ENCODE data around the gene ZNF324. TPM values are rescaled to one million over a fixed set of nuclear protein-coding genes. Genes with fewer than 3 reads are reported as not detected.
A peak's percentile ranks its signal among the peaks of the same experiment; 100 is the strongest.
"Not testable (repeated sequence)": the region's sequence is repeated elsewhere in the genome, so short reads cannot be mapped to it uniquely, and the experiment has no call there.

ZNF324 gene
- total RNA-seq, 1 experiment from 2014 or later, result 6.5 TPM

GRCh38 chr19:58469241-58470013 is 2.5 kb downstream of the ZNF324 start:
- POLR2A ChIA-PET, result interaction anchor here (0.8 to 1.2 kb wide), 2 partner anchors 9 to 18 kb away, joined by 3 read pairs; partner anchors contain the start of gene ZNF324B

GRCh38 chr19:58470837-58471543 is 4.1 kb downstream of the ZNF324 start:
- CTCF ChIA-PET, result interaction anchor here (0.7 kb wide), 1 partner anchor 34 kb away, joined by 3 read pairs; no protein-coding TSS in a partner anchor
- Mint-ChIP-seq H3K36me3 (ENCODE audit: insufficient read depth, unreplicated experiment) (peaks cover 52% of the 10 kb centered on the region), H3K4me1 (ENCODE audit: insufficient read depth, unreplicated experiment) (peaks cover 13% of the 10 kb centered on the region)
- H3K9me3 Mint-ChIP-seq (ENCODE audit: unreplicated experiment); H3K27me3 Mint-ChIP-seq (ENCODE audit: insufficient read depth, unreplicated experiment); POLR2A ChIA-PET; H3K27ac Mint-ChIP-seq (ENCODE audit: low read depth, unreplicated experiment); intact Hi-C loops (cut with micrococcal nuclease); H3K4me3 Mint-ChIP-seq (ENCODE audit: unreplicated experiment); BruUV-seq (replicated peaks); DNase-seq (ENCODE audit: unreplicated experiment): not testable (repeated sequence)

More at GRCh38 chr19:58469241-58470013, 2.5 kb downstream of the ZNF324 start:
- TF ChIP-seq CTCF (IDR thresholded peaks at IDR 0.05; ENCODE audit: unreplicated experiment), result no peak
- Mint-ChIP-seq H3K9me3 (ENCODE audit: unreplicated experiment) (no peaks in the 10 kb centered on the region), H3K27ac (ENCODE audit: low read depth, unreplicated experiment) (no peak overlapping the region), H3K27me3 (ENCODE audit: insufficient read depth, unreplicated experiment) (no peaks in the 10 kb centered on the region), H3K36me3 (ENCODE audit: insufficient read depth, unreplicated experiment) (peaks cover 42% of the 10 kb centered on the region), H3K4me1 (ENCODE audit: insufficient read depth, unreplicated experiment) (peaks cover 13% of the 10 kb centered on the region), H3K4me3 (ENCODE audit: unreplicated experiment) (no peak overlapping the region)
- no peak for DNase-seq (ENCODE audit: unreplicated experiment)
- no TSS peak for BruUV-seq (replicated peaks)
- CTCF ChIA-PET, result interaction anchor here (0.6 to 0.9 kb wide), 3 partner anchors 9 to 799 kb away, joined by 4 to 5 read pairs (median 5); no protein-coding TSS in a partner anchor
- intact Hi-C loops (cut with micrococcal nuclease), result loop anchor here (5.0 kb wide), 1 partner anchor 142 kb away; the partner anchor contains the start of gene ZSCAN22

- H3K4me3 Mint-ChIP-seq (ENCODE audit: unreplicated experiment), result no peak overlapping the region
- no peak overlapping the region for H3K27ac Mint-ChIP-seq (ENCODE audit: low read depth, unreplicated experiment)
- POLR2A ChIA-PET, result interaction anchor here (2.5 kb wide), 1 partner anchor 48 kb away, joined by 9 read pairs; the partner anchor contains the start of gene ZBTB45
- no peak for DNase-seq (ENCODE audit: unreplicated experiment)
- CTCF ChIA-PET, result interaction anchor here (1.3 kb wide), 1 partner anchor 9 kb away, joined by 5 read pairs; no protein-coding TSS in a partner anchor
- peaks cover 55% of the 10 kb centered on the region for H3K36me3 Mint-ChIP-seq (ENCODE audit: insufficient read depth, unreplicated experiment)
- no peaks in the 10 kb centered on the region for H3K9me3 Mint-ChIP-seq (ENCODE audit: unreplicated experiment)
- no peaks in the 10 kb centered on the region for H3K27me3 Mint-ChIP-seq (ENCODE audit: insufficient read depth, unreplicated experiment)
- intact Hi-C loops (cut with micrococcal nuclease), result no loop called here
- BruUV-seq (replicated peaks), result no TSS peak
- H3K4me1 Mint-ChIP-seq (ENCODE audit: insufficient read depth, unreplicated experiment), result peaks cover 15% of the 10 kb centered on the region
- no peak for TF ChIP-seq CTCF (IDR thresholded peaks at IDR 0.05; ENCODE audit: unreplicated experiment)
These were observed 4.9 kb downstream of the ZNF324 start for GRCh38 chr19:58471736-58472135.

GRCh38 chr19:58473775-58474174 is 6.9 kb downstream of the ZNF324 start:
- H3K9me3 Mint-ChIP-seq (ENCODE audit: unreplicated experiment), result no peaks in the 10 kb centered on the region
- POLR2A ChIA-PET, result interaction anchor here (2.5 kb wide), 1 partner anchor 46 kb away, joined by 9 read pairs; the partner anchor contains the start of gene ZBTB45
- TF ChIP-seq CTCF (IDR thresholded peaks at IDR 0.05; ENCODE audit: unreplicated experiment), result no peak
- DNase-seq (ENCODE audit: unreplicated experiment), result no peak
- CTCF ChIA-PET, result no interaction called here
- peaks cover 63% of the 10 kb centered on the region for H3K36me3 Mint-ChIP-seq (ENCODE audit: insufficient read depth, unreplicated experiment)
- no TSS peak for BruUV-seq (replicated peaks)
- H3K4me1 Mint-ChIP-seq (ENCODE audit: insufficient read depth, unreplicated experiment), result peaks cover 10% of the 10 kb centered on the region
- no peak overlapping the region for H3K27ac Mint-ChIP-seq (ENCODE audit: low read depth, unreplicated experiment)
- intact Hi-C loops (cut with micrococcal nuclease), result no loop called here
- no peaks in the 10 kb centered on the region for H3K27me3 Mint-ChIP-seq (ENCODE audit: insufficient read depth, unreplicated experiment)
- H3K4me3 Mint-ChIP-seq (ENCODE audit: unreplicated experiment), result peak overlapping the region; percentile 23

All from MCF 10A (cell line).